Loucy (cell line): ENCODE data around the gene GGA3.

ENCODE experiments used
- H2AFZ ChIP-seq: fragments of 200-600 bp; sonication (generic); 2 replicates; pipeline ENCODE4 v1.6.0; 2016; ENCODE audit warnings: antibody characterized with exemption, mild to moderate bottlenecking, low read length, moderate library complexity
- H3F3A ChIP-seq: fragments of 200-600 bp; 2 replicates; pipeline ENCODE4 v1.6.0; 2016; ENCODE audit warnings: antibody characterized with exemption, low read depth, mild to moderate bottlenecking
- H3K27me3 ChIP-seq: fragments of 200-600 bp; sonication (generic); 2 replicates; pipeline ENCODE4 v1.6.1; 2014; ENCODE audit warnings: low read length, mild to moderate bottlenecking; ENCODE audit not compliant: insufficient read depth, poor library complexity, severe bottlenecking
- H3K36me3 ChIP-seq: fragments of 200-600 bp; sonication (generic); 2 replicates; pipeline ENCODE4 v1.6.1; 2016; ENCODE audit warnings: low read length; ENCODE audit not compliant: insufficient read depth
- H3K4me1 ChIP-seq: fragments of 200-600 bp; sonication (generic); 2 replicates; pipeline ENCODE4 v1.5.1; 2014; ENCODE audit warnings: low read length, mild to moderate bottlenecking; ENCODE audit not compliant: insufficient read depth, poor library complexity, severe bottlenecking
- H3K4me2 ChIP-seq: fragments of 200-600 bp; sonication (generic); 2 replicates; pipeline ENCODE4 v1.6.0; 2014; ENCODE audit warnings: antibody characterized with exemption, low read length, low read depth, mild to moderate bottlenecking; ENCODE audit not compliant: poor library complexity, severe bottlenecking
- H3K4me3 ChIP-seq: fragments of 200-600 bp; sonication (generic); 2 replicates; pipeline ENCODE4 v1.5.1; 2014; ENCODE audit warnings: low read length, mild to moderate bottlenecking, mixed read lengths; ENCODE audit not compliant: poor library complexity, severe bottlenecking
- H3K79me2 ChIP-seq: fragments of 200-600 bp; sonication (generic); 2 replicates; pipeline ENCODE4 v1.6.1; 2014; ENCODE audit warnings: low read length; ENCODE audit not compliant: insufficient read depth
- H3K9ac ChIP-seq: fragments of 200-600 bp; sonication (generic); 2 replicates; pipeline ENCODE4 v1.6.0; 2014; ENCODE audit warnings: mild to moderate bottlenecking, low read depth, low read length, moderate library complexity; ENCODE audit not compliant: poor library complexity, severe bottlenecking
- H3K9me2 ChIP-seq: fragments of 200-600 bp; sonication (generic); replicated peaks from 2 replicates; pipeline ENCODE4 v1.6.1; 2016; ENCODE audit warnings: low read depth, low read length, mixed read lengths
- H3K9me3 ChIP-seq: fragments of 200-600 bp; sonication (generic); 2 replicates; pipeline ENCODE4 v1.6.1; 2014; ENCODE audit warnings: mild to moderate bottlenecking, antibody characterized with exemption, low read length, low read depth; ENCODE audit not compliant: insufficient read depth
- H4K20me1 ChIP-seq: fragments of 200-600 bp; sonication (generic); 2 replicates; pipeline ENCODE4 v1.6.0; 2014; ENCODE audit warnings: antibody characterized with exemption, low read length, mild to moderate bottlenecking; ENCODE audit not compliant: insufficient read depth, poor library complexity, severe bottlenecking
- CTCF ChIP-seq: fragments of 200-600 bp; sonication (generic); conservative IDR thresholded peaks from 2 replicates; pipeline ENCODE4 v1.5.1; 2014; ENCODE audit warnings: mild to moderate bottlenecking, antibody characterized with exemption, low read length
- EZH2phosphoT487 ChIP-seq: fragments of 200-600 bp; IDR thresholded peaks from 2 replicates; pipeline ENCODE4 v1.6.1; 2018; ENCODE audit warnings: antibody characterized with exemption, mild to moderate bottlenecking, moderate library complexity, borderline replicate concordance

Gene GGA3

DNA sequence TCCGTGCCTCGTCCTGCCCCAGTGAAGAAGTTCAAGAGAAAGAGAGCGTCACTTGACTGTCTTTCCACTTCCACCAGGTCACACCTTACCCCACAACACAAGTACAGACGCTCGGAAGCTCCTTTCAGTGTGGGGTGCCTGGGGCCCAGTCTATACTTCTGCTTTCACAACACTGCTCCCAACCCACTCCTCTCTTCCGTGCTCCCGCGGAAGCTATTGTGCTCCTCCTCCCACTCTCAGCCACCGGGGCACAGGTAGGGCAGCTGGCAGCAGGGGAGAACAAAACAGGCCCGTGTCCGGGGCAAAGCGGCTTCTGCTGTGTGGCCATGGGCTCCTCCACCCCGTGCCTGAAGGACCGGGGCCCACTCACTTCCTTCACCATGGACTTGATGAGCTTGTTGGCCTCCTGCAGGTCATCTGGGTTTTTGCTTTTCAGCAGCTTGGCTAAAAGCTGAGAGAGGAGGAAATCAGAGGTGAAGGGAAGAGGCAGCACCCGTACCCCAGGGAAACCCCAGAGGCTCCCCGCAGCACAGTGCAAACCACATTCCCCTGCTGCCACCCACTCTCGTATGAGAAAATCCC is 18.9 kb downstream of the GGA3 start:
- Histone ChIP-seq H4K20me1 (no peaks in the 10 kb centered on the region), H3K4me1 (no peaks in the 10 kb centered on the region), H3K9me2 (no peaks in the 10 kb centered on the region), H3K4me3 (no peak overlapping the region), H3K9me3 (no peaks in the 10 kb centered on the region), H3K36me3 (peaks cover 84% of the 10 kb centered on the region; the same call in 1 of the 2 replicates), H3K79me2 (no peaks in the 10 kb centered on the region), H3F3A (no peaks in the 10 kb centered on the region), H2AFZ (no peak overlapping the region), H3K27me3 (no peaks in the 10 kb centered on the region), H3K9ac (no peak overlapping the region), H3K4me2 (no peak overlapping the region)
- TF ChIP-seq EZH2phosphoT487 (no peak), CTCF (no peak)

DNA sequence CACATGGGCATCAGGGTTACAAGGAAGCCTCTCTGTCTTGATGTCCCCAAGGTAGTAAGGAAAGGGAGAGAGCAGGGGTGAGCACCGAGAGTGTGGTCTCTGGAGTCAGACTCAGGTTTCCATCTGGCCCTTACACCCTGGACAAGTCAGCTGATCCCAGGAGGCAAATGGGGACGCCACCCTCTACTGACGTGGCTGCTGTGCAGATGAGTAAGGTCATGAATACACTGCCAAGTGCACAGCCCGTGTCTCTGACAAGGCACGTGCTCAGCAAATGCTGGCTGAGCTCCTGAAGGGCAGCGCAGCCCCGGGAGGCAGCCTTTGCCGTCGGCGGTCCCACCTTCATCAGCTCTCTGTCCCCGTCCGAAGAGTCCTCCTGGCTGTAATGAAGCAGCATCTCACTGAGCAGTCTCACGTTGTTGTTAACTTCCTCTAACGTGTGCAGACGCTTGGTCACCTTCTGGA is 19.4 kb downstream of the GGA3 start:
- Histone ChIP-seq H3K79me2 (no peaks in the 10 kb centered on the region), H3K27me3 (no peaks in the 10 kb centered on the region), H3K4me2 (no peak overlapping the region), H3K9me3 (no peaks in the 10 kb centered on the region), H3K36me3 (peaks cover 87% of the 10 kb centered on the region; the same call in 1 of the 2 replicates), H4K20me1 (no peaks in the 10 kb centered on the region), H2AFZ (no peak overlapping the region), H3K9ac (no peak overlapping the region), H3K4me3 (no peak overlapping the region), H3K4me1 (no peaks in the 10 kb centered on the region), H3F3A (no peaks in the 10 kb centered on the region), H3K9me2 (no peaks in the 10 kb centered on the region)
- TF ChIP-seq CTCF (no peak), EZH2phosphoT487 (no peak)

GRCh38 chr17:75241502-75241901 is 19.9 kb downstream of the GGA3 start:
- peaks cover 88% of the 10 kb centered on the region; the same call in 1 of the 2 replicates for H3K36me3 ChIP-seq
- H3K9me3 ChIP-seq: no peaks in the 10 kb centered on the region
- no peak overlapping the region for H3K9ac ChIP-seq
- H3K4me2 ChIP-seq: no peak overlapping the region
- H3F3A ChIP-seq: no peaks in the 10 kb centered on the region
- H2AFZ ChIP-seq: no peak overlapping the region
- no peaks in the 10 kb centered on the region for H3K27me3 ChIP-seq
- no peaks in the 10 kb centered on the region for H3K79me2 ChIP-seq
- H3K4me1 ChIP-seq: no peaks in the 10 kb centered on the region
- H3K4me3 ChIP-seq: no peak overlapping the region
- H3K9me2 ChIP-seq: no peaks in the 10 kb centered on the region
- H4K20me1 ChIP-seq: no peaks in the 10 kb centered on the region
- TF ChIP-seq EZH2phosphoT487 (no peak), CTCF (no peak)
